ENCODE measurements around the gene MBNL2. TPM values are rescaled to one million over a fixed set of nuclear protein-coding genes. Genes with fewer than 3 reads are reported as not detected.

Gene MBNL2
- total and polyA plus RNA-seq, 4 donors: 13.3 to 108 (median 39.3) TPM

- TF ChIP-seq CTCF (IDR thresholded peaks at IDR 0.05; ENCODE audit: control extremely low read depth, extremely low read depth): no peak
- Histone ChIP-seq H3K36me3 (ENCODE audit: control insufficient read depth in 4 of 4, insufficient read depth in 4 of 4, low read length in 4 of 4) (peaks cover 4 to 59% (median 27%) of the 10 kb centered on the region in 4 donors), H3K27me3 (ENCODE audit: control insufficient read depth in 3 of 3, insufficient read depth in 3 of 3, low read length in 2 of 3) (no peaks in the 10 kb centered on the region), H3K4me1 (ENCODE audit: control insufficient read depth in 5 of 5, insufficient read depth in 5 of 5, low read length in 5 of 5) (peaks cover 0 to 4% (median 2%) of the 10 kb centered on the region in 5 donors), H3K9ac (ENCODE audit: insufficient read depth in 1 of 2, low read length in 2 of 2) (no peak overlapping the region), H3K4me3 (no peak overlapping the region), H3K27ac (ENCODE audit: low read depth in 1 of 2, low read length in 1 of 2) (no peak overlapping the region), H3K9me3 (ENCODE audit: control insufficient read depth in 4 of 4, insufficient read depth in 3 of 4, low read length in 3 of 4) (peaks cover 0 to 7% (median 1%) of the 10 kb centered on the region in 4 donors)
- no peak for ATAC-seq (ENCODE audit: insufficient read depth, low FRiP score)
- no peak for DNase-seq
- 88 to 92% methylated on average over 5 of the region's 5 CpGs for WGBS, 2 donors
Measured at GRCh38 chr13:97354808-97355207, 132.7 kb downstream of the MBNL2 start.

- no peaks in the 10 kb centered on the region for H3K9me3 ChIP-seq (ENCODE audit: control insufficient read depth in 4 of 4, insufficient read depth in 3 of 4, low read length in 3 of 4)
- no peak overlapping the region for H3K9ac ChIP-seq (ENCODE audit: insufficient read depth in 1 of 2, low read length in 2 of 2)
- TF ChIP-seq CTCF (IDR thresholded peaks at IDR 0.05; ENCODE audit: control extremely low read depth, extremely low read depth): no peak
- H3K36me3 ChIP-seq (ENCODE audit: control insufficient read depth in 4 of 4, insufficient read depth in 4 of 4, low read length in 4 of 4): peaks cover 3 to 56% (median 26%) of the 10 kb centered on the region in 4 donors
- DNase-seq (no peak), ATAC-seq (ENCODE audit: insufficient read depth, low FRiP score) (no peak)
- H3K4me1 ChIP-seq (ENCODE audit: control insufficient read depth in 5 of 5, insufficient read depth in 5 of 5, low read length in 5 of 5): peaks cover 0 to 4% (median 2%) of the 10 kb centered on the region in 5 donors
- no peak overlapping the region for H3K27ac ChIP-seq (ENCODE audit: low read depth in 1 of 2, low read length in 1 of 2)
- WGBS, 2 donors: 95% methylated on average over 8 of the region's 8 CpGs
- H3K4me3 ChIP-seq: no peak overlapping the region
- H3K27me3 ChIP-seq (ENCODE audit: control insufficient read depth in 3 of 3, insufficient read depth in 3 of 3, low read length in 2 of 3): no peaks in the 10 kb centered on the region
Measured at GRCh38 chr13:97356592-97356991, 134.5 kb downstream of the MBNL2 start.

- ATAC-seq (ENCODE audit: insufficient read depth, low FRiP score): peak; percentile 34
- Histone ChIP-seq H3K27me3 (ENCODE audit: control insufficient read depth in 3 of 3, insufficient read depth in 3 of 3, low read length in 2 of 3) (no peaks in the 10 kb centered on the region), H3K4me3 (no peak overlapping the region), H3K9me3 (ENCODE audit: control insufficient read depth in 4 of 4, insufficient read depth in 3 of 4, low read length in 3 of 4) (no peaks in the 10 kb centered on the region), H3K9ac (ENCODE audit: insufficient read depth in 1 of 2, low read length in 2 of 2) (no peak overlapping the region), H3K36me3 (ENCODE audit: control insufficient read depth in 4 of 4, insufficient read depth in 4 of 4, low read length in 4 of 4) (peaks cover 2 to 58% (median 36%) of the 10 kb centered on the region in 4 donors), H3K27ac (ENCODE audit: low read depth in 1 of 2, low read length in 1 of 2) (no peak overlapping the region), H3K4me1 (ENCODE audit: control insufficient read depth in 5 of 5, insufficient read depth in 5 of 5, low read length in 5 of 5) (peaks cover 0 to 7% (median 4%) of the 10 kb centered on the region in 5 donors)
- TF ChIP-seq CTCF (IDR thresholded peaks at IDR 0.05; ENCODE audit: control extremely low read depth, extremely low read depth): peak; percentile 73
- 38 to 46% methylated on average over 8 of the region's 8 CpGs for WGBS, 2 donors
- DNase-seq: peak; percentile 72 to 94 (median 93)
Measured at GRCh38 chr13:97359181-97360057, 137.3 kb downstream of the MBNL2 start.
